CD4-positive, alpha-beta T cell treated with Interleukin-15 for 1 hour (primary cell): ENCODE results near the gene RAP1GAP2.

Experiments
- DNase-seq: peaks from one replicate; pipeline ENCODE4 v3.0.0-alpha.2; 2020

Gene RAP1GAP2

DNA sequence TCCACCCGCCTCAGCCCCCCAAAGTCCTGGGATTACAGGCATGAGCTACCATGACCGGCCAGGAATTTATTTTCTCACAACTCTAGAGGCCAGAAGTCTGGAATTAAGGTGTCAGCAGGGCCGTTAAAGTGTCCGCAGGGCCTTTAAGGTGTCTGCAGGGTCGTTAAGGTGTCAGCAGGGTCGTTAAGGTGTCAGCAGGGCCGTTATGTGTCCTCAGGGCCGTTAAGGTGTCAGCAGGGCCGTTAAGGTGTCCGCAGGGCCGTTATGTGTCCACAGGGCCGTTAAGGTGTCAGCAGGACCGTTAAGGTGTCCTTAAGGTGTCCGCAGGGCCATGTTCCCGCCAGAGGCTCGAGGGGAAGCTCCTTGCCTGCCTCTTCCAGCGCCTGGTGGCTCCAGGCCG lies 125.2 kb downstream of the RAP1GAP2 start:
- no peak for DNase-seq

- no peak for DNase-seq
These were observed 128.0 kb downstream of the RAP1GAP2 start for GRCh38 chr17:2924211-2924610.

GRCh38 chr17:2925011-2925410 lies 128.8 kb downstream of the RAP1GAP2 start:
- DNase-seq = no peak

- no peak for DNase-seq
These were observed 129.9 kb downstream of the RAP1GAP2 start for GRCh38 chr17:2926019-2926650.

DNA sequence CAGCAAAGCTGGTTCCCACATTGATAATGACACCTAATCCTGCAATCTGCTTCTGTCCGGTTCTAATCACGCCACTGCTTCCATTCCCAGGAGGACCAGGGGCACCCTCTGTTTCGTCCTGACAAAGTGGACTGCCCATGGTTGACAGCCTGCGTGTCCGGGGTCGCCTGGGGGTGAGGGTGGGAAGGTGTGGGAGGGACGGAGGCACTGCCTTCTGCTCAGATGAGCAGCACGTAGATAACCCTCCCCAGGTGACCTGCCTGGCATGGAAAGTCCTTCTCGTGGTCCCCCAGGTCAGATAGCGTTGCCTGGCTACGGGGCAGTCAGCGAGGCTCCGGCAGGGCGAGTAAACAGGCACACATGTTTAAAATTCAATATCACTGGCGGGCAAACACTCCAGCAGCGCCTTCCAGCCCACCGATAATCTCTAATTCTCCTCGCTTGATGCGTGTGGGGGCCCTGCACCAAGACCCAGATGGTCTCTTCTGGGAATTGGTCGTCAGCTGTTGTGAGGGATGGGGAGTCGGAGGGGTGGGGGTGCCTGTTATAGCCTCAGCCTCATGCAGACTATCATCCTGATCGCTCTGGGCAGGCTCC lies 132.2 kb downstream of the RAP1GAP2 start:
- DNase-seq = no peak

- no peak for DNase-seq
These were observed 133.8 kb downstream of the RAP1GAP2 start for GRCh38 chr17:2929881-2930533.

- no peak for DNase-seq
These were observed 135.6 kb downstream of the RAP1GAP2 start for GRCh38 chr17:2931876-2932275.

- no peak for DNase-seq
These were observed 136.7 kb downstream of the RAP1GAP2 start for GRCh38 chr17:2932946-2933345.

GRCh38 chr17:2933606-2934005 lies 137.4 kb downstream of the RAP1GAP2 start:
- no peak for DNase-seq

GRCh38 chr17:2935632-2936031 lies 139.4 kb downstream of the RAP1GAP2 start:
- no peak for DNase-seq

DNA sequence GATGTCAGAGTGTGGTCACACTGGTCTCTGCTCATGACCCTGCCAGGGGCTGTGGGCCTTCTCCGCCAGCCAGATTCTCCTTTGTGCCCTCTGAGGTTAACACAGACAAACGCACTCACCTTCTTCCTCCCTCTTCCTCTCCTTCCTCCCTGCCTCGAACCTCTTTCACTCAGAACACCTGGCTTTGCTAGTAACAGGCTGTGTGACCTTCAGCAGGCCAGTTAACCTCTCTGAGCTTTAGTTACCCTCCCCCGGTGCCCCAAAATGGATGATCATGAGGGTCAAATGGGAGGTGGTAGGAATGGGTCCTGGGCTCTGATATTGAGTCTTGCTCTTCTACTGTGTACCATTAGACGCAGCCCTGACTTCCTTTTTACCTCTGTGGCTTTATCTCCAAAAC lies 140.1 kb downstream of the RAP1GAP2 start:
- DNase-seq = no peak

DNA sequence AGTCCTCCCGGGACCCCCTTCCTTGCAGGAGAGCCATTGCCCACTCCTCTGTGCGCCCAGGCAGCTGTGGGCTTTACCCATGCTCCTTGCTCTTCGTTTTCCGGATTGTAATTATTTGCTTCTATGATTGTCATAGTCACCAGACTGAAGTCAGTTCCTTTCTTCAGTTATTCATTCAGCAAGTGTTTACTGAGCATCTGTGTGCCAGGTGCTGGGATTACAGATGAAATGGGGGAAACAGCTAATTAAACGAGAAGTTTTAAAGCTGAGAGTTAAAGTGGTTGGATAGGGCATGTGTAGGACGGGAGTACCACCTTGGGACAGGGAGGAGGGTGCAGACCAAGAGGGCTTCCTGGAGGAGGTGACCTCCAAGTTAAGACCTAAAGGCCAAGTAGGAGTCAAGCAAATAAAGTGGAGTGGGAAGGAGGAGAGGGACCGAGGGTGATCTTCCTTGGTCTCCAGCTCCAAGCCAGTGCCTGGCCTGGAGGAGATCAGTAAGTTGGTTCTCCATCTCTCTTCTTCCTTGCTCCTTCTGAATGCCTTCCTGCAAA lies 140.6 kb downstream of the RAP1GAP2 start:
- DNase-seq = no peak

- DNase-seq = no peak
These were observed 141.2 kb downstream of the RAP1GAP2 start for GRCh38 chr17:2937331-2938003.

GRCh38 chr17:2939714-2940351 lies 143.6 kb downstream of the RAP1GAP2 start:
- DNase-seq = no peak

DNA sequence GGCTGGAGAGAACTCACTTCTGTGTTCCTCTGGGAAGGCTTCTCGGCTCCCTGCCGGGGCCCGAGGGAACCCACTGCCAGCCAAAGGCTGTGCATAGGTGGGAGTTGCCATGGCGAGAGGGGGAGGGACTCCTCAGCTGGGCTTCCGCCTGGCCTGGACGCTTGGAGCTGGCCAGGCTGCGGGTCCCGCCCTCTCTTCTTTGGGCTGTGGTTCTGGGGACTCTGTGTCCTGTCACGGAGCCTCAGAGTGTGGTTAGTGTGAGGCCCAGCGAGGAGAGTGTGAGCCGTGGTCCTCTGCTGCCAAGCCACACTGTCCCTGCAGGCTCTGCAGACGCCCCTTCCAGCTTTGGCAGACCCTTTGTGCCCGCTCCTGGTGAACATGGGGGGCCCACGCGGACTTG lies 144.1 kb downstream of the RAP1GAP2 start:
- DNase-seq = no peak

DNA sequence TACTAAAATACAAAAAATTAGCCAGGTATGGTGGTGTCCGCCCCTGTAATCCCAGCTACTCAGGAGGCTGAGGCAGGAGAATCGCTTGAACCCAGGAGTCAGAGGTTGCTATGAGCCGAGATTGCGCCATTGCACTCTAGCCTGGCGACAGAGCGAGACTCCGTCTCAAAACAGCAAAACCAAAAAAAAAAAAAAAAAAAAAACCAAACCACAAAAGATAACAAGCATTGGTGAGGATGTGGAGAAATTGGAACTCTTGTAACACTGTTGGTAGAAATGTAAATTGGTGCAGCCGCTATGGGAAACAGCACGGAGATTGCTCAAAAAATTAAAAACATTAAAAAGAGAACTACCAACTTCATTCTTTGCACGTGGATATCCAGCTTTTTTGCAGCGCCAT lies 147.7 kb downstream of the RAP1GAP2 start:
- no peak for DNase-seq

DNA sequence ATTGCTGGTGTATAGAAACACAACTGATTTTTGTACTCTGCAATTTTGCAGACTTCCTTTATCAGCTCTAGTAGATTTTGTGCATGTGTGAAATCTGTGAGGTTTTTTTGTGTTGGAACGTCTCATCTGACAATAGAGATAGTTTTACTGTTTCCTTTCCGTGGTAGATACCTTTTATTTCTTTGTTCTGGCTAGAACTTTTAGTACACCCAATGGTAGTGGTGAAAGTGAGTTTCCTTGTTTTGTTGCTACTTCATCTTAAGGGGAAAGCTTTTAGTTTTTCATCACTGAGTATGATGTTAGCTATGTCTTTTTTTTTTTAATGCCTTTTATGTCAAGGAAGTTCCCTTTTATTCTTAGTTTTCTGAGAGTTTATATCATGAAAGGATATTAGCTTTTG lies 149.1 kb downstream of the RAP1GAP2 start:
- DNase-seq = no peak

DNA sequence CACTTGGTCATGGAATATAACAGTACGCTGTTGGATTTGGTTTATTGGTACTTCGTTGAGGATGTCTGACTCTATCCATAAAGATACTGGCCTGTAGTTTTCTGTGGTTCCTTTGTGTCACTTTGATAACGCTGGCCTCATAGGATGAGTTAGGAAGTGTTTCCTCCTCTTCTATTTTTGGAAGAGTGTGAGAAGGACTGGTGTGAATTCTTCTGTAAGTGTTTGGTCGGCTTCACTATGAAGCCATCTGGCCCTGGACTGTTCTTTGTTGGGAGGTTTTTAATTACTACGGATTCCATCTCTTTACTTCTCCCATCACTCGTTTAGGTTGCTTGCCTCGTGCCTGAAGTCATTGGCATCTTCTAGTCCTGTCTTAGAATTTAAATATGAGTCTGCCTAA lies 149.9 kb downstream of the RAP1GAP2 start:
- DNase-seq = no peak

DNA sequence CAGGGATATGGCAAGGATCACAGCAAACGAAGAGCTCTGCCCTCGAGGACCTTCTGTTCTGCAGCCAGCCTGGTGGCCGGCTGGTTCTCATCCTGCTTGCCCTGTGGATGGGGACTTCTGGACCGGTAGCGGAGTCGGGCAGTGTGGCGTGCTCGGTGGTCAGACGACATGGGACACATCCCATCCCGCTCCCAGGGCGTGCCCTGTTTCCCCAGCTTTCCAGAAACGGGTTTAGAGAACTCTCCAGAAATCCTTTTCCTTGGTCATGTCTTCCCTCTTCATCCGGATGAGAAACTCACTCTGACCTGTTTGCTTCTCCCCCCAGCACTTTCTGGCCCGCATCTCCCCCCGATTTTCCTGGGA lies 151.3 kb downstream of the RAP1GAP2 start:
- DNase-seq = no peak

GRCh38 chr17:2947996-2948550 lies 151.8 kb downstream of the RAP1GAP2 start:
- DNase-seq = no peak

DNA sequence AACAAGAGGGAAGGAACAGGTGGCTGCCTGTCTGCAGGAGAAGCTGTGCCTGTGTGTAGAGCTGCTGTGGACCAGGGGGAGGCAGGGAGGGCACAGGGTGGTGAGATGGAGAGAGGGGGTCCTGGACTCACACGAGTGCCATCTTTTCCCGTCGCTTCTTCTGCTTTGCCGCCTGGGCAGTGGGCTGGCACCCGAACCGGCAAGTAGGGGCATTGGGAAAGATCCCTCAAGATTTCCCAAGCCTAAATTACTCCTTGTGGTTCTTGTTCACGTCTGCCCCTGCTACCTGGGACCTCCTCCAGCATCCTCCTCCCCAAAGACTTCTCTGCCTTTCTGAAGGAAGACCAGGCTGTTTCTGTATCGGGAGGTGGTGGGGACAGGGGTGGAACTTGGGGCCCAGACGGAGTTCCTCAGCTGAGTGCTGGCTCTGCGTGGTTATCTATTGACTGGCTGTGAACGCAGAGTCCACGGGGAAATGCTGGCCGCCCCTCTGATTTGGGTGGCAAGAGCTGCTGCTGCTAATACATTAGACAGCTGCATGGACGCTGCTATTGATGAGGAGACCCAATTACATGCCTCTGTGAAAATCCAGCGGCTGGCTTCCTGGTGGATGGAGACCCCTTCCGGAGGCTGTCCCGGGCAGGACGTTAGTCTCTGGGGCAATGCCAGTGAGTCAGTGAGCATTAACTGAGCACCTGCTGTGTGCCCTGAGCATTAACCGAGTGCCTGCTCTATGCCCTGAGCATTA lies 152.7 kb downstream of the RAP1GAP2 start:
- no peak for DNase-seq

GRCh38 chr17:2949469-2950044 lies 153.3 kb downstream of the RAP1GAP2 start:
- no peak for DNase-seq
